Endothelial cell of umbilical vein (primary cell): ENCODE data around the gene POFUT2. TPM values are rescaled to one million over a fixed set of nuclear protein-coding genes. Genes with fewer than 3 reads are reported as not detected.

Experiments
- BruUV-seq: library from RNA; stranded (reverse); fragments of 400-500 nt; replicated peaks from 2 replicates; lab custom pipeline; 2021; lab: Mats Ljungman, UMichigan
- CTCF ChIA-PET: fragments of 300-600, 350-600 bp; sonication (Branson Sonifier 250); formaldehyde crosslinking; loops from one replicate; lab custom pipeline; 2021; ENCODE audit warnings: antibody characterized with exemption, inconsistent platforms; lab: Charles Lee
- POLR2A ChIA-PET: fragments of 300-600, 350-600 bp; sonication (Branson Sonifier 250); formaldehyde crosslinking; loops from one replicate; lab custom pipeline; 2021; ENCODE audit warnings: antibody characterized with exemption, inconsistent platforms; lab: Charles Lee
- DNase-seq: peaks from one replicate; pipeline ENCODE4 v3.0.0-alpha.2; 2011; ENCODE audit warnings: low read depth, low spot score
- FAIRE-seq: peaks from 2 replicates; lab custom pipeline; 2011; peaks lifted over from hg19 to GRCh38; lab: Jason Lieb, UNC
- H2AFZ ChIP-seq: 2 replicates; pipeline ENCODE4 v1.6.0; 2012; ENCODE audit warnings: low read depth, low read length, control low read depth, inconsistent platforms
- H3K27ac ChIP-seq: 2 replicates; pipeline ENCODE4 v1.5.1; 2011; ENCODE audit warnings: low read depth, mild to moderate bottlenecking, control low read depth, low read length, moderate library complexity; ENCODE audit not compliant: insufficient read depth
- H3K27me3 ChIP-seq, 2 experiments: 2 replicates each; pipeline versions ENCODE4 v1.6.0 to v1.6.1; 2011; ENCODE audit warnings: low read length in 2 of 2, mixed read lengths in 1 of 2; ENCODE audit not compliant: control insufficient read depth in 2 of 2, insufficient read depth in 2 of 2
- H3K36me3 ChIP-seq, 2 experiments: 2 replicates in 1 of 2; 3 replicates in 1 of 2; pipeline ENCODE4 v1.5.1; 2011; ENCODE audit warnings: low read length in 2 of 2, mild to moderate bottlenecking in 1 of 2, moderate library complexity in 1 of 2; ENCODE audit not compliant: control insufficient read depth in 2 of 2, insufficient read depth in 2 of 2; ENCODE audit errors: extremely low read depth in 1 of 2
- H3K4me1 ChIP-seq: 3 replicates; pipeline ENCODE4 v1.5.1; 2011; ENCODE audit warnings: mild to moderate bottlenecking, low read length; ENCODE audit not compliant: control insufficient read depth, insufficient read depth; ENCODE audit errors: extremely low read depth
- H3K4me2 ChIP-seq: 2 replicates; pipeline ENCODE4 v1.6.1; 2011; ENCODE audit warnings: low read length, control low read depth, mixed read lengths; ENCODE audit not compliant: insufficient read depth
- H3K4me3 ChIP-seq, 3 experiments: fragments of 200-600 bp in 1 of 3; sonication (generic), shearing (Covaris generic) in 1 of 3; replicated peaks in 1 of 3; 2 replicates each; pipeline ENCODE4 v1.5.1; 2011 to 2016; ENCODE audit warnings: control low read depth in 3 of 3, low read length in 3 of 3, mild to moderate bottlenecking in 2 of 3, inconsistent platforms in 1 of 3, low read depth in 1 of 3, moderate library complexity in 1 of 3; ENCODE audit not compliant: insufficient read depth in 1 of 3
- H3K79me2 ChIP-seq: 2 replicates; pipeline ENCODE4 v1.6.0; 2012; ENCODE audit warnings: low read length, inconsistent platforms; ENCODE audit not compliant: control insufficient read depth, insufficient read depth
- H3K9ac ChIP-seq: replicated peaks from 2 replicates; pipeline ENCODE3; 2011; ENCODE audit warnings: low read length, control low read depth; ENCODE audit not compliant: insufficient read depth; ENCODE audit errors: extremely low read depth
- H3K9me1 ChIP-seq: replicated peaks from 3 replicates; pipeline ENCODE4 v1.6.0; 2011; ENCODE audit warnings: mild to moderate bottlenecking, low read length; ENCODE audit not compliant: control insufficient read depth, insufficient read depth; ENCODE audit errors: extremely low read depth
- H3K9me3 ChIP-seq: replicated peaks from 2 replicates; pipeline ENCODE4 v1.5.1; 2012; ENCODE audit warnings: low read length, inconsistent platforms; ENCODE audit not compliant: control insufficient read depth, insufficient read depth
- H4K20me1 ChIP-seq: replicated peaks from 2 replicates; pipeline ENCODE3; 2011; ENCODE audit warnings: mild to moderate bottlenecking, low read length; ENCODE audit not compliant: control insufficient read depth, insufficient read depth; ENCODE audit errors: extremely low read depth
- CTCF ChIP-seq, 2 donors: IDR thresholded peaks; 1 replicate in 1 of 2; 2 replicates in 1 of 2; pipeline ENCODE4 v1.5.1; 2011; ENCODE audit warnings: low read length in 2 of 2, mild to moderate bottlenecking in 2 of 2, moderate library complexity in 2 of 2, control low read depth in 1 of 2, inconsistent platforms in 1 of 2, low read depth in 1 of 2; ENCODE audit not compliant: insufficient read depth in 1 of 2; ENCODE audit errors: extremely low read depth in 1 of 2
- EZH2 ChIP-seq: IDR thresholded peaks from 2 replicates; pipeline ENCODE4 v1.6.1; 2012; ENCODE audit warnings: borderline replicate concordance, low read depth, mild to moderate bottlenecking, moderate library complexity, low read length, inconsistent platforms; ENCODE audit not compliant: severe bottlenecking
- FOS ChIP-seq: IDR thresholded peaks from 2 replicates; pipeline ENCODE4 v1.6.1; 2011; ENCODE audit warnings: mild to moderate bottlenecking, low read length, moderate library complexity, borderline replicate concordance; ENCODE audit not compliant: insufficient read depth
- GATA2 ChIP-seq: IDR thresholded peaks from 2 replicates; pipeline ENCODE4 v1.7.0; 2011; ENCODE audit warnings: low read depth, mild to moderate bottlenecking, moderate library complexity, mixed read lengths, low read length; ENCODE audit not compliant: insufficient read length, insufficient read depth
- JUN ChIP-seq: IDR thresholded peaks from 2 replicates; pipeline ENCODE4 v1.6.1; 2011; ENCODE audit warnings: borderline replicate concordance, low read depth; ENCODE audit not compliant: insufficient read length, insufficient read depth
- MAX ChIP-seq: IDR thresholded peaks from 2 replicates; pipeline ENCODE4 v1.6.1; 2011; ENCODE audit not compliant: insufficient read depth, insufficient read length
- MYC ChIP-seq: IDR thresholded peaks from one replicate; pipeline ENCODE4 v1.6.1; 2011; ENCODE audit warnings: mild to moderate bottlenecking, low read depth, low read length
- POLR2A ChIP-seq: IDR thresholded peaks from 2 replicates; pipeline ENCODE4 v1.6.1; 2012; ENCODE audit warnings: low read depth, mild to moderate bottlenecking, control low read depth, low read length
- POLR2AphosphoS5 ChIP-seq: IDR thresholded peaks from 2 replicates; pipeline ENCODE4 v1.6.1; 2012; ENCODE audit warnings: low read depth, mild to moderate bottlenecking, control low read depth, low read length, moderate library complexity; ENCODE audit not compliant: insufficient read depth
- dilution Hi-C: fragments of 300-500 bp; cut with MboI; formaldehyde crosslinking; loops from one replicate; pipeline ENCODE4 v1.15.0; 2019; ENCODE audit warnings: low sequenced_read_pairs; ENCODE audit not compliant: extremely low pct_ligation_motif_present
- intact Hi-C: fragments of 100-400 bp; cut with micrococcal nuclease; formaldehyde crosslinking; loops from one replicate; pipeline ENCODE4 v1.10.0; 2022
- polyA plus RNA-seq, 4 experiments: library from polyadenylated mRNA; depleted of rRNA in 3 of 4; stranded (reverse) in 3 of 4; unstranded in 1 of 4; fragments of >200 nt; gene quantifications; 2 replicates each; pipeline versions ENCODE4 v1.2.1 to v1.2.3, GENCODE V29; 2011 to 2012; ENCODE audit warnings: missing spikeins in 1 of 4
- total RNA-seq: library from RNA; stranded (reverse); gene quantifications from 2 replicates; pipeline ENCODE4 v1.2.3, GENCODE V29; 2021

POFUT2 gene
- total and polyA plus RNA-seq, 2 donors (not counting 3 experiments of a cell fraction or from before 2014, with no cell fraction given) = 30.7 to 47.5 TPM

GRCh38 chr21:45226540-45227326 is 61.0 kb downstream of the POFUT2 start:
- Histone ChIP-seq H3K27me3 (no peaks in the 10 kb centered on the region), H3K9ac (no peak overlapping the region), H3K36me3 (peaks cover 0 to 9% of the 10 kb centered on the region in 2 experiments), H3K9me1 (no peaks in the 10 kb centered on the region), H3K4me1 (no peaks in the 10 kb centered on the region), H2AFZ (no peak overlapping the region), H3K9me3 (no peaks in the 10 kb centered on the region), H3K4me2 (no peak overlapping the region), H4K20me1 (no peaks in the 10 kb centered on the region), H3K4me3 (no peak overlapping the region), H3K27ac (no peak overlapping the region), H3K79me2 (no peaks in the 10 kb centered on the region)
- no peak for FAIRE-seq
- POLR2A ChIA-PET = no interaction called here
- intact Hi-C loops (no loop called here), dilution Hi-C loops (no loop called here)
- BruUV-seq = no TSS peak
- CTCF ChIA-PET = interaction anchor here (1.3 kb wide), 1 partner anchor 86 kb away, joined by 5 read pairs; no protein-coding TSS in a partner anchor
- no peak for DNase-seq
- no peak for TF ChIP-seq FOS
- TF ChIP-seq CTCF (IDR thresholded peaks at IDR 0.05; ENCODE audit: extremely low read depth in 1 of 2, insufficient read depth in 1 of 2, low read depth in 1 of 2, low read length in 2 of 2) = no peak
- TF ChIP-seq POLR2A = no peak
- TF ChIP-seq JUN = no peak
- no peak for TF ChIP-seq EZH2
- no peak for TF ChIP-seq MYC
- no peak for TF ChIP-seq POLR2AphosphoS5
- no peak for TF ChIP-seq MAX
- TF ChIP-seq GATA2 = no peak
